ENCODE results near the gene PTPRU. TPM values are rescaled to one million over a fixed set of nuclear protein-coding genes. Genes with fewer than 3 reads are reported as not detected.

Gene PTPRU
- total RNA-seq, 1 donor from 2014 or later, result 0.24 TPM

DNA sequence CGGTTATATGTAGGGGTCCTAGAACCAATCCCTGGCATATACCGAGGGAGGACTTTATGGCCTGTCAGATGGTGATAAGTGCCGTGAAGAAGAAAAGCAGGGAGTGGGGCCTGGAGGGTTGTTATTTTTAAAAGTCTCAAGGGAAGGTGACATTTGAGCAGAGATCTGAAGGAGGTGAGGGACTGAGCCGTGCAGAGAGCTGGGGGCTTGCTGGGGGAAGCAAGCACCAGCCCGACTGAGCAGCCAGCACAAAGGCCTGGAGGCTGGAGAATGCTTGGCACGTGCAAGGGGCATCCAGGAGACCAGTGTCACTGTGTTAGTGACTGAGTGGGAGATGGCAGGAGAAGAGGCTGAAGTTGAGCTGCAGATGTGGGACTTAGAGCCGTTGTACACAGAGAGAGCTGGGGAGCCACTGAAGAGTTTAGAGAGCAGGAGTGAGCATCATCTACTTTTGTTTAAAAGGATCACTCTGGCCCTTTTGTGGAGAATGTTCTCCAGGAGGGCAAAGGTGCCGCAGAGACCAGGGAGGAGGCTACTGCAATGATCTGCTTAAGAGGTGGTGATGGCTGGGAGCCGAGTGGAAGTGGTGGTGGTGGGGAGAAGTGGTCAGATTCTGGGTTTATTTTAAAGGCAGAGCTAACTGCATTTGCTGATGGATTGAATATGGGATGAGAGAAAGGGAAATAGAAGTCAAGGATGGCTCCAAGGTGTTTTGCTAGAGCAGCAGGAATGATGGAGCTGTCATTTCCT lies 31.2 kb downstream of the PTPRU start:
- POLR2A ChIA-PET, result no interaction called here
- intact Hi-C loops (cut with micrococcal nuclease), result no loop called here
- H3K4me3 Mint-ChIP-seq, result no peak overlapping the region
- no peaks in the 10 kb centered on the region for H3K36me3 Mint-ChIP-seq (ENCODE audit: low read depth)
- no peaks in the 10 kb centered on the region for H3K9me3 Mint-ChIP-seq
- CTCF ChIA-PET, result no interaction called here
- H3K27ac Mint-ChIP-seq, result no peak overlapping the region
- DNase-seq (no peak), ATAC-seq (ENCODE audit: low read depth) (no peak)
- peaks cover 55% of the 10 kb centered on the region for H3K27me3 Mint-ChIP-seq
- TF ChIP-seq CTCF (IDR thresholded peaks at IDR 0.05), result no peak
- no peaks in the 10 kb centered on the region for H3K4me1 Mint-ChIP-seq

GRCh38 chr1:29269382-29269781 lies 33.1 kb downstream of the PTPRU start:
- intact Hi-C loops (cut with micrococcal nuclease), result no loop called here
- DNase-seq, result no peak
- H3K27ac Mint-ChIP-seq, result no peak overlapping the region
- no peak overlapping the region for H3K4me3 Mint-ChIP-seq
- H3K4me1 Mint-ChIP-seq, result no peaks in the 10 kb centered on the region
- no peaks in the 10 kb centered on the region for H3K9me3 Mint-ChIP-seq
- ChIA-PET POLR2A (no interaction called here), CTCF (no interaction called here)
- no peak for ATAC-seq (ENCODE audit: low read depth)
- H3K36me3 Mint-ChIP-seq (ENCODE audit: low read depth), result no peaks in the 10 kb centered on the region
- H3K27me3 Mint-ChIP-seq, result peaks cover 57% of the 10 kb centered on the region
- no peak for TF ChIP-seq CTCF (IDR thresholded peaks at IDR 0.05)

DNA sequence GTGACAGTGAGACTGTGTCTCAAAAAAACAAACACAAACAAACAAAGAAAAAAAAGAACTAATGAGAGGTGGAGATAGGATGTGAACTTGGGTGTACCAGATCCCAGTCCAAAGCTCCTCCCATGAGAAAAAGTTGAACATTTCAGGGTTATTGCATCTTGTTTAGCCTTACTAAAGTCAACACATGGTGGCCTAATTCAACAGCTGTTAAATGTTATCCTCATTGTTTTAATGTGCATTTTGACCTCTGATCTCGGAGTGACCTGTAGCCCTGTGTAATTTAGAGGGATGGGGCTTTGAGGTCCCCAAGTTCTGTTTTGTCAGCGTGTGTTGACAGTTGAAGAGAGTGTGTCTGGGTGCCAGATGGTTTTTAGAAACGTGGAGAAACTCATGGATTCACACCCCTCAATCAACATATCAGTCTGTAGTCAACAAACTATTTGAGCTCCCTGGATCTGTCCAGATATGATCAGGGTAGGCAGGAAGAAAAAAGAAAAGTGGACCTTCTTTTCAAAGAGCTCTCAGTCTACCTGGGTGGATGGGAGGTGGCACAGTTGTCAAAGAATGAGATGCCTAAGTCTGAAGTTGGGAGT lies 34.7 kb downstream of the PTPRU start:
- Mint-ChIP-seq H3K4me3 (no peak overlapping the region), H3K27me3 (peaks cover 52% of the 10 kb centered on the region), H3K4me1 (no peaks in the 10 kb centered on the region), H3K9me3 (no peaks in the 10 kb centered on the region), H3K36me3 (ENCODE audit: low read depth) (no peaks in the 10 kb centered on the region), H3K27ac (no peak overlapping the region)
- TF ChIP-seq CTCF (IDR thresholded peaks at IDR 0.05), result no peak
- ATAC-seq (ENCODE audit: low read depth), result no peak
- ChIA-PET CTCF (no interaction called here), POLR2A (no interaction called here)
- no peak for DNase-seq
- intact Hi-C loops (cut with micrococcal nuclease), result no loop called here

DNA sequence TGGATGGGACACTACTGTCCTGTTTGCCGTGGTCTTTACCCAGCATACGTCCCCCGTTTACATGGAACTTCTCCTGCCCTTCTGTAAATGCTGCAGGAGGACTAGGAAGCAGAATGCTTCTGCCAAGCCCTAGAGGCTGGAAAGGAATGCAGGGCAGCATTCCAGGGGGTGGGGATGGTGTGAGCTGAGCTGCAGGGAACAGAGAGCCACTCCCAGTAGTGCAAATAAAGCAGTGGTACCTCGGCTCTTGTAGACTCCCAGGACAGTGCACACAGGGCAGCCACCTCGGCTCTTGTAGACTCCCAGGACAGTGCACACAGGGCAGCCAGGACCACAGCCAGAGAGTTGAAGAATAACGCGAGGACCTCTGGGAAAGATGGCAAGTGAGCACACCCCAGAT lies 35.4 kb downstream of the PTPRU start:
- Mint-ChIP-seq H3K9me3 (peaks cover 1% of the 10 kb centered on the region), H3K4me3 (no peak overlapping the region), H3K36me3 (ENCODE audit: low read depth) (no peaks in the 10 kb centered on the region), H3K27me3 (peaks cover 47% of the 10 kb centered on the region), H3K4me1 (no peaks in the 10 kb centered on the region), H3K27ac (no peak overlapping the region)
- ChIA-PET POLR2A (no interaction called here), CTCF (no interaction called here)
- DNase-seq (no peak), ATAC-seq (ENCODE audit: low read depth) (no peak)
- intact Hi-C loops (cut with micrococcal nuclease), result no loop called here
- TF ChIP-seq CTCF (IDR thresholded peaks at IDR 0.05), result no peak

- Mint-ChIP-seq H3K27me3 (peaks cover 42% of the 10 kb centered on the region), H3K4me1 (no peaks in the 10 kb centered on the region), H3K4me3 (no peak overlapping the region), H3K27ac (no peak overlapping the region), H3K9me3 (peaks cover 2% of the 10 kb centered on the region), H3K36me3 (ENCODE audit: low read depth) (no peaks in the 10 kb centered on the region)
- CTCF ChIA-PET, result no interaction called here
- TF ChIP-seq CTCF (IDR thresholded peaks at IDR 0.05), result no peak
- ATAC-seq (ENCODE audit: low read depth) (no peak), DNase-seq (no peak)
- intact Hi-C loops (cut with micrococcal nuclease), result no loop called here
- POLR2A ChIA-PET, result no interaction called here
Observed at GRCh38 chr1:29272147-29272907, 36.0 kb downstream of the PTPRU start.

All from activated B cell treated with CpG ODN at 0.5 μM for 24 hours (primary cell).